ENCODE measurements around the gene TSG101.

TSG101 gene

GRCh38 chr11:18575361-18575760 lies 48.6 kb upstream of the TSG101 start:
- no peaks in the 10 kb centered on the region for H3K9me3 ChIP-seq (ENCODE audit: control insufficient read depth, insufficient read depth, low read depth, low read length)
- H3K4me3 ChIP-seq (ENCODE audit: low read depth, low read length) = no peak overlapping the region
- CTCF ChIA-PET = interaction anchor here (1.4 kb wide), 1 partner anchor 156 kb away, joined by 3 read pairs; no protein-coding TSS in a partner anchor
- H3K36me3 ChIP-seq (ENCODE audit: control insufficient read depth in 2 of 2, insufficient read depth in 1 of 2, low read length in 2 of 2) = peaks cover 0 to 21% of the 10 kb centered on the region in 2 experiments; a peak in 2 of 3 replicates
- no peak overlapping the region for H3K27ac ChIP-seq (ENCODE audit: extremely low read depth, low read depth, low read length)
- H3K4me1 ChIP-seq (ENCODE audit: control insufficient read depth, insufficient read depth, low read length) = no peaks in the 10 kb centered on the region
- TF ChIP-seq ZNF549 (tag by site-specific recombination; IDR thresholded peaks at IDR 0.05) (no peak), ZFP41 (tag by site-specific recombination; IDR thresholded peaks at IDR 0.05; ENCODE audit: borderline replicate concordance) (no peak), MZF1 (tag by site-specific recombination; IDR thresholded peaks at IDR 0.05; ENCODE audit: borderline replicate concordance) (no peak), FEZF1 (tag by site-specific recombination; IDR thresholded peaks at IDR 0.05) (no peak), ZNF416 (tag by site-specific recombination; IDR thresholded peaks at IDR 0.05) (no peak), ZNF670 (tag by site-specific recombination; IDR thresholded peaks at IDR 0.05; ENCODE audit: low read depth) (no peak), ZNF664 (tag by site-specific recombination; IDR thresholded peaks at IDR 0.05) (no peak), ZNF202 (tag by site-specific recombination; IDR thresholded peaks at IDR 0.05; ENCODE audit: borderline replicate concordance) (no peak), GLI2 (tag by site-specific recombination; IDR thresholded peaks at IDR 0.05; ENCODE audit: borderline replicate concordance, low read depth) (no peak), ZNF610 (tag by site-specific recombination; IDR thresholded peaks at IDR 0.05; ENCODE audit: borderline replicate concordance) (no peak), ZSCAN16 (tag by site-specific recombination; IDR thresholded peaks at IDR 0.05) (no peak), ZNF133 (tag by site-specific recombination; IDR thresholded peaks at IDR 0.05) (no peak), ZNF48 (tag by site-specific recombination; IDR thresholded peaks at IDR 0.05) (no peak), ZNF521 (tag by site-specific recombination; IDR thresholded peaks at IDR 0.05) (no peak), ZNF18 (tag by site-specific recombination; IDR thresholded peaks at IDR 0.05) (no peak), ZNF561 (tag by site-specific recombination; IDR thresholded peaks at IDR 0.05; ENCODE audit: borderline replicate concordance) (no peak)
- POLR2A ChIA-PET = no interaction called here

GRCh38 chr11:18567081-18567480 lies 40.3 kb upstream of the TSG101 start:
- no peak overlapping the region for H3K4me3 ChIP-seq (ENCODE audit: low read depth, low read length)
- H3K4me1 ChIP-seq (ENCODE audit: control insufficient read depth, insufficient read depth, low read length) = no peaks in the 10 kb centered on the region
- H3K9me3 ChIP-seq (ENCODE audit: control insufficient read depth, insufficient read depth, low read depth, low read length) = no peaks in the 10 kb centered on the region
- CTCF ChIA-PET = interaction anchor here (0.6 to 1.7 kb wide), 2 partner anchors 9 to 452 kb away, joined by 4 read pairs; no protein-coding TSS in a partner anchor
- H3K27ac ChIP-seq (ENCODE audit: extremely low read depth, low read depth, low read length) = no peak overlapping the region
- TF ChIP-seq PBX3 (CRISPR knock-in tag; IDR thresholded peaks at IDR 0.05) = no peak
- H3K36me3 ChIP-seq (ENCODE audit: control insufficient read depth in 2 of 2, insufficient read depth in 1 of 2, low read length in 2 of 2) = peaks cover 4 to 15% of the 10 kb centered on the region in 2 experiments
- POLR2A ChIA-PET = no interaction called here

- ChIA-PET CTCF (interaction anchor here (0.7 to 1.7 kb wide), 2 partner anchors 10 to 451 kb away, joined by 3 to 4 read pairs; no protein-coding TSS in a partner anchor), POLR2A (no interaction called here)
- no peaks in the 10 kb centered on the region for H3K9me3 ChIP-seq (ENCODE audit: control insufficient read depth, insufficient read depth, low read depth, low read length)
- no peak overlapping the region for H3K4me3 ChIP-seq (ENCODE audit: low read depth, low read length)
- H3K4me1 ChIP-seq (ENCODE audit: control insufficient read depth, insufficient read depth, low read length) = no peaks in the 10 kb centered on the region
- TF ChIP-seq ZXDB (tag by site-specific recombination; IDR thresholded peaks at IDR 0.05) (no peak), ZNF600 (tag by site-specific recombination; IDR thresholded peaks at IDR 0.05) (no peak)
- H3K27ac ChIP-seq (ENCODE audit: extremely low read depth, low read depth, low read length) = no peak overlapping the region
- H3K36me3 ChIP-seq (ENCODE audit: control insufficient read depth in 2 of 2, insufficient read depth in 1 of 2, low read length in 2 of 2) = peaks cover 4 to 16% of the 10 kb centered on the region in 2 experiments
Observed at GRCh38 chr11:18566406-18566805, 39.7 kb upstream of the TSG101 start.
